GOT3 (cell line): ENCODE data around the gene SLC22A3.

ENCODE experiments used
- DNase-seq: peaks from one replicate; lab custom pipeline; 2025; ENCODE audit warnings: mixed read lengths; lab: John Stamatoyannopoulos, UW

SLC22A3 gene

GRCh38 chr6:160336200-160336599 is 12.0 kb upstream of the SLC22A3 start:
- DNase-seq, result no peak

- DNase-seq, result no peak
Measured at GRCh38 chr6:160337301-160337700, 10.9 kb upstream of the SLC22A3 start.

- DNase-seq, result no peak
Measured at GRCh38 chr6:160337991-160338390, 10.2 kb upstream of the SLC22A3 start.

- no peak for DNase-seq
Measured at GRCh38 chr6:160343144-160343543, 5.0 kb upstream of the SLC22A3 start.

- DNase-seq, result no peak
Measured at GRCh38 chr6:160344271-160344670, 3.9 kb upstream of the SLC22A3 start.

GRCh38 chr6:160347259-160348222 is 637 bp upstream of the SLC22A3 start:
- DNase-seq, result no peak

- DNase-seq, result no peak
Measured at GRCh38 chr6:160349020-160349441, 853 bp downstream of the SLC22A3 start.

- DNase-seq, result no peak
Measured at GRCh38 chr6:160349814-160350350, 1.7 kb downstream of the SLC22A3 start.

GRCh38 chr6:160353950-160354496 is 5.8 kb downstream of the SLC22A3 start:
- DNase-seq, result no peak

- DNase-seq, result no peak
Measured at GRCh38 chr6:160355001-160355400, 6.8 kb downstream of the SLC22A3 start.

GRCh38 chr6:160356074-160356744 is 8.0 kb downstream of the SLC22A3 start:
- no peak for DNase-seq

- DNase-seq, result no peak
Measured at GRCh38 chr6:160357088-160357487, 8.9 kb downstream of the SLC22A3 start.

GRCh38 chr6:160358225-160359119 is 10.3 kb downstream of the SLC22A3 start:
- no peak for DNase-seq

- no peak for DNase-seq
Measured at GRCh38 chr6:160360955-160361354, 12.8 kb downstream of the SLC22A3 start.

GRCh38 chr6:160362556-160362955 is 14.4 kb downstream of the SLC22A3 start:
- DNase-seq, result no peak

- DNase-seq, result no peak
Measured at GRCh38 chr6:160363016-160363996, 15.1 kb downstream of the SLC22A3 start.

GRCh38 chr6:160365117-160365516 is 16.9 kb downstream of the SLC22A3 start:
- DNase-seq, result no peak

- DNase-seq, result no peak
Measured at GRCh38 chr6:160367798-160368547, 19.8 kb downstream of the SLC22A3 start.

GRCh38 chr6:160368670-160369069 is 20.5 kb downstream of the SLC22A3 start:
- no peak for DNase-seq
